Stimulated activated CD8-positive, alpha-beta memory T cell treated with anti-CD3 and anti-CD28 coated beads, Interleukin-15, amount 100 ng/mL, for 4 hours (primary cell): ENCODE measurements around the gene HSF2BP.
"Not testable (repeated sequence)": the region's sequence is repeated elsewhere in the genome, so short reads cannot be mapped to it uniquely, and the experiment has no call there.

Source experiments
- DNase-seq, 2 donors: peaks; one replicate each; pipeline ENCODE4 v3.0.0-alpha.2; 2020; ENCODE audit warnings: low read depth in 2 of 2

The HSF2BP gene

GRCh38 chr21:43516860-43517627, 142.2 kb downstream of the HSF2BP start:
- not testable (repeated sequence) for DNase-seq

GRCh38 chr21:43516295-43516847, 142.9 kb downstream of the HSF2BP start:
- DNase-seq = not testable (repeated sequence)

GRCh38 chr21:43514834-43515233, 144.5 kb downstream of the HSF2BP start:
- DNase-seq = not testable (repeated sequence)

- not testable (repeated sequence) for DNase-seq
Measured at GRCh38 chr21:43513023-43513422, 146.3 kb downstream of the HSF2BP start.

GRCh38 chr21:43511209-43511608, 148.1 kb downstream of the HSF2BP start:
- not testable (repeated sequence) for DNase-seq

- not testable (repeated sequence) for DNase-seq
Measured at GRCh38 chr21:43510669-43511068, 148.6 kb downstream of the HSF2BP start.

GRCh38 chr21:43503892-43504291, 155.4 kb downstream of the HSF2BP start:
- DNase-seq = not testable (repeated sequence)

GRCh38 chr21:43503075-43503750, 156.1 kb downstream of the HSF2BP start:
- not testable (repeated sequence) for DNase-seq

- not testable (repeated sequence) for DNase-seq
Measured at GRCh38 chr21:43502407-43503071, 156.7 kb downstream of the HSF2BP start.

GRCh38 chr21:43498924-43499323, 160.4 kb downstream of the HSF2BP start:
- not testable (repeated sequence) for DNase-seq

GRCh38 chr21:43498065-43498464, 161.2 kb downstream of the HSF2BP start:
- not testable (repeated sequence) for DNase-seq

- DNase-seq = not testable (repeated sequence)
Measured at GRCh38 chr21:43494279-43495012, 164.8 kb downstream of the HSF2BP start.

- not testable (repeated sequence) for DNase-seq
Measured at GRCh38 chr21:43493471-43493870, 165.8 kb downstream of the HSF2BP start.

GRCh38 chr21:43488235-43488634, 171.1 kb downstream of the HSF2BP start:
- DNase-seq = not testable (repeated sequence)

GRCh38 chr21:43486051-43486450, 173.2 kb downstream of the HSF2BP start:
- DNase-seq = not testable (repeated sequence)

- not testable (repeated sequence) for DNase-seq
Measured at GRCh38 chr21:43485016-43485415, 174.3 kb downstream of the HSF2BP start.

- not testable (repeated sequence) for DNase-seq
Measured at GRCh38 chr21:43479197-43479596, 180.1 kb downstream of the HSF2BP start.
